HG03025 (cell line): ENCODE results near the gene LSM7.

ENCODE experiments used
- ATAC-seq: cut with Tn5 transposase; IDR thresholded peaks from one replicate; pipeline ENCODE4 v1.9.1; 2021; ENCODE audit warnings: mild to moderate bottlenecking, moderate library complexity; ENCODE audit not compliant: unreplicated experiment, low FRiP score

LSM7 gene

GRCh38 chr19:2328401-2329148 lies at the start of gene LSM7, which contains the start of gene SPPL2B:
Gene LSM7 (minus strand): TSS chr19:2328586. CDS start chr19:2328566, 20 bp downstream.
Gene SPPL2B (plus strand): TSS chr19:2328684. CDS start chr19:2328710, 26 bp downstream.
- ATAC-seq = peak; percentile 51

DNA sequence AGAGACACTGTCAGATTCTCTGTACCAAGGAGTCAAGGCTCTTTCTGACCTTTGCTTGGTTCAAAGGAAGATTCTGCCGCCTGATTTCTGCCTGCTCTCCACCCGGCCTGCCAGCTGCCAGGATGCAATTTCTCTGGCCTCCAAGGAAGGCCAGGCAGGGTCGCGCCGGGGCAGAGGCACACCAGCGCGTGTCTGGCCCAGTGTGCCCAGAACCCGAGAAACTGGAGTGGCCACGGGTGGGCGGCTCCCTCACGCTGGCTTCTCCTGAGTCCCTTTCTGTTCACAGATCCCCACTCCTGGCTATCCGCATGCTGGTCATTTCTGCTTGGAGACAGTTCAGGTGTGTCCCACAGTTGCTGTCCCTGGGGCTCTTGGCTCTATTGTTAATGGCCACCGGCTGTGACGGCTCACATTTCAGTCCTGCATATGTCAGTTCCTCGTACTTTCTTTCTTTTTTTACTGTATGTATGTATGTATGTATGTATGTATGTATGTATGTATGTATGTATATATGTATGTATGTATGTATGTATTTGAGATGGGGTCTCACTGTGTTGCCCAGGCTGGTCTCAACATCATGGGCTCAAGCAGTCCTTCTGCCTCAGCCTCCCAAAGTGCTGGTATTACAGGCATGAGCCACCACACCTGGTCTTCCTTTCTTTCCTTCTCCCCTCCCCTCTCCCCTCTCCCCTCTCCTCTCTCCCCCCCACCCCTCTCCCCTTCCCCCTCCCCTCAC lies 48.6 kb upstream of the LSM7 start:
- ATAC-seq = no peak

DNA sequence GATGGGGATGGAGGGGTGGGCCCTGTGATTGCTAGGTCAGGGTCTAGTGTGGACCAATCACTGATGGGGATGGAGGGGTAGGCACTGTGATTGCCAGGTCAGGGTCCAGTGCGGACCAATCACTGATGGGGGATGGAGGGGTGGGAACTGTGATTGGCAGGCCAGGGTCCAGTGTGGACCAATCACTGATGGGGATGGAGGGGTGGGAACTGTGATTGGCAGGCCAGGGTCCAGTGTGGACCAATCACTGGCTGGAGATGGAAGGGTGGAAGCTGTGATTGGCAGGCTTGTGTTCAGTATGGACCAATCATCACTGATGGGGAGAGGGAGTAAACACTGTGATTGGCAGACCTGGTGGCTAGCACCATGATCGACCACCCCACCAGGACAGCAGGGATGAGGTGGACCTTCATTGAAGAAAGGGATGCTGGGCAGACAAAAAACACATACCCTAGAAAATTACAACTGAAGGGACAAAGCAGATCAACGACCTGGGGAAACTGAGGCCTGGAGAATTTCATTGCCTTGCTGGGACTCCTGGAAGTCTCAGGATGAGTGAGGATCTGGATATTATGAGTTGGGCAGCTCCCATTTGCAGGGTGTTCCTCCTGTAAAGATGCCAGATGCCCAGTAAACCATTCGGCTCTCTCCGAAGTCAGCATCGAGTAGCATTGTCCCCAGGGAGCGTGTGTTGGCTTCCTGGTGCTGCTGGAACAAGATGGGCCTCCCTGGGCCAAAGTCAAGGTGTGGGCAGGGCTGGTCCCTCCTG lies 47.2 kb upstream of the LSM7 start:
- ATAC-seq = no peak

GRCh38 chr19:2374808-2375207 lies 46.4 kb upstream of the LSM7 start:
- no peak for ATAC-seq

GRCh38 chr19:2372076-2372612 lies 43.8 kb upstream of the LSM7 start:
- no peak for ATAC-seq

GRCh38 chr19:2371656-2372055 lies 43.3 kb upstream of the LSM7 start:
- no peak for ATAC-seq

- ATAC-seq = no peak
Measured at GRCh38 chr19:2365201-2365970, 37.0 kb upstream of the LSM7 start.

- ATAC-seq = no peak
Measured at GRCh38 chr19:2363419-2363818, 35.0 kb upstream of the LSM7 start.

DNA sequence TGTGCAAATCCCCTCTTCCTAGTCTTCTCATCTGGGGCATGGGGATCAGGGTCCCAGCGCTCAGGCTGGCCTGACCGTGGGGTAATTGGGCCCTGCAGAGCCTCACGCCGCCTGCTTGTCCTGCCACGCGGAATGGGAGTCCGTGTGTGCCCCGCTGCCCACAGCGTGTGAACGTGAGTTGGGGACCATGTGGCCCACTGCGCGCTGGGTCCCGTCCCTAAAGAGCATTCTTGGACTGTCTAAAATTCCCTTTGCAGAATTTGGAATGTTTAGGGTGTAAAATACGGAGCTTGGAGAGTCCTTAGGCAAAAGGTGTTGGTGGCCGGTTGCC lies 34.5 kb upstream of the LSM7 start:
- ATAC-seq = no peak

- no peak for ATAC-seq
Measured at GRCh38 chr19:2362046-2362969, 33.9 kb upstream of the LSM7 start.

- no peak for ATAC-seq
Measured at GRCh38 chr19:2361246-2362045, 33.1 kb upstream of the LSM7 start.

GRCh38 chr19:2360833-2361232 lies 32.4 kb upstream of the LSM7 start:
- ATAC-seq = no peak

GRCh38 chr19:2359992-2360685 lies 31.8 kb upstream of the LSM7 start, which contains the start of gene TMPRSS9:
Gene TMPRSS9 (plus strand): TSS chr19:2360265. CDS start chr19:2389786, 29,521 bp downstream.
- ATAC-seq = no peak

- no peak for ATAC-seq
Measured at GRCh38 chr19:2358548-2359173, 30.3 kb upstream of the LSM7 start.

DNA sequence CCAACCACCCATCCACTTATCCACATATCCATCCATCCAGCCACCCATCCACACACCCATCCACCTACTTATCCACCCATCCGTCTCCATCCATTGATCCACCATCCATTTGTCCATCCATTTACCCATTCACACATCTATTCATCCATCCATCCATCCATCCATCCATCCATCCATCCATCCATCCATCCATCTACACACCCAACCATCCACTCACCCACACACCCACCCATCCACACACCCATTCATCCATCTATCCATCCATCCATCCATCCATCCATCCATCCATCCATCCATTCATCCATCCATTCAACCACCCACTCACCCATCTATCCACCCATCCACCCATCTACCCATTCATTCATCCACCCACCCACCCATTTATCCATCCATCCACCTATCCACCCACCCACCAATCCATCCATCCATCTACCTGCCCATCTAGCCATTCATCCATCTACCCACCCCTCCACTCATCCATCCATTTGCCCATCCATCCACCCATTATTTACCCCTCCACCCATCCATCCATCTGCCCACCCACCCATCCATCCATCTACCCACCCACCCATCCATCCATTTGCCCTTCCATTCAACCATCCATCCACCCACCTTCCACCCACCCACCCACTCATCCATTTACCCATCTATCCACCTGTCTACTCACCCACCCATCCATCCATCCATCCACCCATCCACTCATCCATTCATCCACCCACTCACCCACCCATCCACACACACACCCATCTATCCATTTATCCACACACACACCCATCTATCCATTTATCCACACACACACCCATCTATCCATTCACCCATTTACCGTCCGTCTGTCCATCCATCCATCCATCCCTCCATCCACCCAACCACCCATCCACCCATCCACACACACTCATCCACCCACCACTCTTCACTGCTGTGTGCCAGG lies 29.2 kb upstream of the LSM7 start:
- ATAC-seq = no peak

- no peak for ATAC-seq
Measured at GRCh38 chr19:2356036-2356646, 27.8 kb upstream of the LSM7 start.
